Right lung (tissue), 5 donors: ENCODE data around the gene B3GLCT. TPM values are rescaled to one million over a fixed set of nuclear protein-coding genes. Genes with fewer than 3 reads are reported as not detected.
A peak's percentile ranks its signal among the peaks of the same experiment; 100 is the strongest.

Experiments used
- DNase-seq, 2 donors: peaks; one replicate each; pipeline ENCODE4 v3.0.0-alpha.2; 2013
- polyA plus RNA-seq, 5 donors: library from polyadenylated mRNA; unstranded; fragments of 120-200 nt; gene quantifications; one replicate each; pipeline versions ENCODE4 v1.2.1 to v1.2.3, GENCODE V29; 2013; ENCODE audit warnings: inconsistent platforms in 1 of 5, low replicate concordance in 1 of 5; ENCODE audit not compliant: insufficient read length in 5 of 5, insufficient read depth in 1 of 5

Gene B3GLCT
- polyA plus RNA-seq, 5 donors = 16.0 to 19.2 (median 17.7) TPM

DNA sequence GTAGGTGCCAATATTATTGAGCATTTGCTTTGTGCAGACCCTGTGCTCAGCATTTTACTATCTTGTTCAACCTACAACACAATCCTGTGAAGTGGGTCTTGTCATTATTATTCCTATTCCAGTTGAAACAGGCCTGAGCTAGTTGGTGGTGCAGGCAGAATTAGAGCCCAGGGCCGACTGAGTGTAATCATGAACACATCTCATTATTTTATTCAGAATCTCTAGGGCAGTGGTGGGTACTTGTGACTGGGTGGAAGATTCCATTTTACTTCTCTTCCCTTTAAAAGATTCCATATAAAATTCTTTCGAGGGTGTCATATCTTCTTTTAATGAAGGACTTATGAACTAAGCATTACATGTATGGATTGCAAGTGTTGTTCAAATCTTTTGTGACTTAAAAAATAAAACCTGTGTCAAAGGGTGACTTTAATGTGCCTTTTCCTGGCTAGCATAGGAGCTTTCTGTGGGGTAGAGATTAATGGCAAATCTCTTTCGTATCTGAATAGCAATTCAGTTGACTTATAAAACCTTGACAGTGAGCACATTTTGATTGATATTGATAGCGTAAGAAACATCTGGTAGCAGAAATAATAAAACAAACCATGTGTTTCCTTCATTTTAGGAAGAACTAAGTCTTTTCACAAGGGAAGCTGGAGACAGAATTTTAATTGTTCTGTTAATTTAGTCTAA lies 20.3 kb downstream of the B3GLCT start:
- DNase-seq = no peak

DNA sequence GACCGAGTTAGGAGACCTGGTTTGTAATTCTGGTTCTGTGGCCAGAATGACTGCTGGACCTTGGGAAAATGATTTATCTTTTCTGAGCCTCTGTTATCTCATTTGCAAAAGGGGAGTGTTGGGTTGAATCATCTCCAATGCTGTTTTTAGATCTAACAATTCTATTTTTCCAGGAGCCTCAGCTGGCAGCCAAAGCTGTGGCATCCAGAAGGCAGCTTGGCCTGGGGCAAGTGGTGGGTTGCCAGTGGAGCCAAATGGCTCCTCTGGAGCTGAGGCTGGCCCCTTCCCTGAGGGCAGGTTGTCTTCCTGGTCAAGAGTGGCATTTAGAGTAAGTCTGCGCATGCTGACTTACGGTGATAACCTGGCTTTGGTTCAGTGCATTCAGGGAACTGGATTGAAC lies 21.3 kb downstream of the B3GLCT start:
- no peak for DNase-seq

DNA sequence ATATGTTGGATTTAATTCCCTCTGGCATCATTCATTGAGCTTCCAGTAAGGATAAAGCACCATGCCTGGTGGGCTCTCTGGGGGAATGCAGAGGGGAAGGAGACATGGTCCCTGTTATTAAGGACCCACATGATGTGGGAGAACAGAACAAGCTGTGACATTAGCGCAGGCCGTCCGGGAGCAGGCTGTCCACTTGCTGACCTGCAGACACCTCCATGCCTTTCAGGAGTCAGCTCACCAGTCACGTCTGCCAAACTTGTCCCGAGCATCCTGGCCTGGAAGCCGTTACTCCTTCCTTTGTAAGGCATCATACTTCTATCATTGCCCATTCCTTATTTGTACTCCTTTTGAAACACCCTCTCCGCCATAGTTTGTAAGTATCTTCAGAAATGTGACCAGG lies 23.4 kb downstream of the B3GLCT start:
- DNase-seq = no peak

DNA sequence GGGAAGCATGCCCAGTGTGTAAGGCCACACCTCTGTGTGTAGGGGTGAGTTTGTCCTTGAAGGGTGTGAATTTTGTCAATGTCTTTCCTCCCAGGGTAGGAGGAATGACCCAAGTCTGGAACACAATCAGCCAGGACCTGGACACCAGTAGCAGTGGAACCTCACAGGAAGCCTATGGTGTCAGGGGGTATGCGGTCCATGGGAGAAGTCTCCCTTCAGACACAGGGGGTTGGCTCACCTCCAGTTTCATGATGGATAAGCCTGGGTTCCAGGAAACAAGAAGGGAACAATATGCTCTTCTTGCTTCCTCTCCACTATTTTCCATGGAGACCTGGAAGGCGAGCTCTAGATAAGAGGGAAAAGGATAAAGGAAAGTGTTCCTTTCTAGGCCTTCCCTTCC lies 23.9 kb downstream of the B3GLCT start:
- no peak for DNase-seq

DNA sequence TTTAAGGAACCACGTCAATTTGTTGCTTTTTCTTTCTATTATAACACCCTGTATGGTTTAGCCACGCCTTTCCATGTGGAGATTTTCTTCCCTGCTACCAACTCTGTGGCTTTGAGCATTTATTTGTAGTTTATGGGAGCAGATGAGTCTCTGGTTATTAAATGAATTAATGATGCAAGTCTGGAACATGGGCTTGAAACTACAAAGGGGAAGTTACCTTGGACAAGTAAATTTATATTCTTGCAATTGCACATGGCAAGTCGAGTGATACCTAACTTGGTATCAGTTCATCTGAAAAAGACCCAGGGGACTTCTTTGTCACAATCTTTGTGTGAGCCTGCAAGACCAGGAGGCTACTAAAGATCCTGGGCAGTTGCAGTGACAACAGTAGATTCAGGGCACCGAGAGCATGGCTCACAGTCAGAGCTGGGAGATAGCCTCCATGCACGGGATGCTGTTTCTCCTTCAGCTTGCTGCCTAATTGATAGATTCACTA lies 24.4 kb downstream of the B3GLCT start:
- DNase-seq = no peak

DNA sequence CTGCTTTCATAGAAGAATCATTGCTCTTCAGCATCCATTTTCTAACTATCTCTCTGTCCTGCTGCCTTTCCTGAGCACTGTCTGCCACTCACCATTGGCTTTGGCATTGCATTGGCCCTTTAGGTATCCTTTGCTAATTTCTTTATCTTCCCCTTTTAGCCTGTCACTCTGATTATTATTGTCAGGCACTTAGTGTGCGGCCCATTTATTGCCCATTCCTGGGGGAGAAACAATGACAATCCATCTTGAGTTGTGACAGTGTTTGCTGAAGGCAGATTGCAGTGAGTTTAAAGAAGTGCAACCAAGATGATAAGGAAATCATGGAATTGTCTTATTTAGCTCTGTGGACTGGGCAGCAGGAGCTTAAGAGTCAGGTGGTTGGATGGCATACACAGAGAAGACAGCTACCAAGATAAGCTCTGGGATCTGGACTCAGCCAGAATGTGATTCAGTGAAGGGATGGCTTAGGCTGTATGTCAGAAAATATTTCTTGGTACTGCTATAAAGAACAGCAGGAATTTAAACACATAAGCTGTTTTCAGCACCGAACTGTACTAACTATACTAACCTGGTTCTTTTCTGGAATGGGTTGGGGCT lies 25.3 kb downstream of the B3GLCT start:
- DNase-seq = no peak

DNA sequence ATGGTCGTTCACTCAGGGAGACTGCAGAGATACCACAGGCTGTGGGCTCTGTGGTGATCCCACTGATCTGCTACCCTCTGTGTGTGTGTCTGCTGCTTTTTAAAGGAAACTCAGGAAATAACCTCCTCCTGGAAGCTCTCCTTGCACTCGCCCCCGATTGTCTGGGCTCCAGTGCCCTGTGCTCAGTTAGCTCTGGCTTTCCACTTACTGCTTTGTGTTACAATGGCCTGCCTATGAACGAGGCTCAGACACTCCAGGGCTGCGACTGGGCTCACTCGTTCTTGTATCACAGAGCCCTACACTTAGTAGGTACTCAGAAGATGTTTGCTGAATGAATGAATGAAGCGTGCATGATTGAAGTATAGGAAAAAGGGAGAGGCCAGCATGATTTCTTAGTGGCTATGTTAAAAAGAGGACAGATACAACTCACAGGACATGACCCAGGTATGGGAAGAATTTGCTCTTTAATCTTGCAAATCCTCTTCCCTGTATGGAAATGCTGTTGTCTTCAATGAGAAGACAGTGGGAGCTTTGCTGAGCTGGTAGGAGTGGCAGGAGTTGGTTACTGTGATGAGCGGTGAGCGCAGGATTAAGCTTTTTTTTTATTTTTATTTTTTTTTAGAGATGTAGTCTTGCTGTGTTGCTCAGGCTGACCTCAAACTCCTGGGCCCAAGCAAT lies 26.4 kb downstream of the B3GLCT start:
- DNase-seq = no peak

DNA sequence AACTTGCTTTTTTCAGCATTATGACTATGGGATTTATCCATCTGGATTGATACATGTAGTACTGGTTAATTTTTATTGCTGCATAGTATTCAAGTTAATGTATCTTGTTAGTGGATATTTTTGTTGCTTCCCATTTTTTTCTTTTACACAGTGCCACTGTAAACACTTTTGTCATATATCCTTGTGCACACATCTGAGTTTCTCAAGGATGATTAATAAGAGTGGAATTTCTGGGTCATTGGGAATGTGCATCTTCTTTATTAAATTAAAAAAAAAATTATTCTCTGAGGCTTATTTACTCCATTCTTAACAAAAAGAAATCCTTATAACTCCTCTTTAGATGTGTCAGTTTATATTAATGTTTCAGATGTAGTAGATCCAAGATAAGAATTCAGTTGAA lies 27.3 kb downstream of the B3GLCT start:
- no peak for DNase-seq

- DNase-seq = no peak
Observed at GRCh38 chr13:31227870-31228269, 28.1 kb downstream of the B3GLCT start.

GRCh38 chr13:31234729-31235128 lies 35.0 kb downstream of the B3GLCT start:
- no peak for DNase-seq

- DNase-seq = peak; percentile 7 to 28
Observed at GRCh38 chr13:31236211-31236786, 36.5 kb downstream of the B3GLCT start.

DNA sequence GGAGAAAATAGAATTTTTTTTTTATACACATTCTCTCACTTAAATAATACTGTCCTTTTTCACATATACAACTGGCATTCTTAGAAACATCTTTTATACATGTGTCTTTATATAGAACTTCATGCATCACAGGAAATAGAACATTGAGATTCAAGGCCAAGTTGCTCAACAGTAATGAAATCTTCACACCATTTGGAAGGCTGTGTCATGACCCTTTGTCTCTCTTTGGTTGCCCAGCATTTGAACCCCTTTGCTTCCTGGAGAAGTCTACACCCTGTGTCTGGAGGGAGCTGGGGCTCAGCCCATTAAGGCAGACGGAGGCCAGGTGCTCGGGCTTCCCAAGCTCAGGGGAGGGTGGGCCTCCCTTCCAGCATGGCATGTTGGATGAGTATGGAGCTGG lies 41.1 kb downstream of the B3GLCT start:
- DNase-seq = no peak

- peak; percentile 8 to 18 for DNase-seq
Observed at GRCh38 chr13:31242367-31242766, 42.6 kb downstream of the B3GLCT start.

- DNase-seq = no peak
Observed at GRCh38 chr13:31242916-31243315, 43.1 kb downstream of the B3GLCT start.

DNA sequence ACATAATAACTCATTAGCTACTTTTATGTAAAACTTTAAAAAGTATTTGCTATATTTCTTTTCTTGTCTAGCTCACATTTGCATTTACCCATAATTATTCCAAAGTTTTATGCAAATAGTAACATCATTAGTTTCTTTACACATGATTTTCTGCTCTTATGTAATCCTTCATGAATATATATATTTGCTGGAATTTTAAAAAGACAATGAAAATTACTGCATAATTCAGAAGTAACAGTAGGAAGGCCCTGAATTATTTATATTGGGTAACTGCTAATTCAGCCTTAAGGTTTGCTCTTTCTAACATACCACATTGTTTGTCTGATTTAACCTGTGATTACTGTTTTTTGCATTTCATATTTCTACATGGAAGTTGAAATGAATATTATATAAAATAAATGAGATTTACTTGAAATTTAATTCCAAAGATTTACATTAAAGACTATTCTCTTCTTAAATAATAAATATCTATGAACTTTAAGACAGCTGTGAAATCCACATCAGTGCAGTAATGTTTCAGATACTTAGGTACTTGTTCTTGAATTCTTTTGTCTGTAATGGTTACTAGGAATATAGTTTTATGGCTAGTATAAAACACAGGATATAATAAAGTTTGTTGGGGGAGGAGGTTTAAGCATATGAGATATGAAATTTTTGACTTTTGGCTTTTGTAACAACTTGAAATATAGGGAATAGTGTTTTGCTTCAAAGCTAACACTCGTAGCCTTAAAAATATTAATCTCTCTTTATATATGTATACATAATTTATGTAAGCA lies 46.0 kb downstream of the B3GLCT start:
- DNase-seq = no peak

- no peak for DNase-seq
Observed at GRCh38 chr13:31246918-31247317, 47.1 kb downstream of the B3GLCT start.

DNA sequence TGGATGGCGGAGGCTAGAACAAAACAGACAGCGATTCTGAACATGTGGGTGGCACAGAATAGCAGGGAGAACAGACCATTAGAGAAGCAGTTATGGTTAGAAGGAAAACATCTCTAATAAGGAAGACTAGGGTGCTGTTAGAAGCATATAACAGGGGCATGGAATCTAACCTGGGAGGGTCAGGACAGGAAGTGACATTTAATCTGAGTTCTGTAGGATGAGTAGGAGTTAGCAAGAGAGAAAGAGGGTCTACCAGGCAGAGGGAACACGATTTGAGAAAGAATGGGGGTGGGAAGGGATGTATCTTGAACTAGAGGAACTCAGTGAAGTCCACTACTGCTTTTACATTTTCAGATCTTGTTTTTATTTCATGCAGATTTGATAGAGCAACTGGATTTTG lies 48.6 kb downstream of the B3GLCT start:
- DNase-seq = no peak

DNA sequence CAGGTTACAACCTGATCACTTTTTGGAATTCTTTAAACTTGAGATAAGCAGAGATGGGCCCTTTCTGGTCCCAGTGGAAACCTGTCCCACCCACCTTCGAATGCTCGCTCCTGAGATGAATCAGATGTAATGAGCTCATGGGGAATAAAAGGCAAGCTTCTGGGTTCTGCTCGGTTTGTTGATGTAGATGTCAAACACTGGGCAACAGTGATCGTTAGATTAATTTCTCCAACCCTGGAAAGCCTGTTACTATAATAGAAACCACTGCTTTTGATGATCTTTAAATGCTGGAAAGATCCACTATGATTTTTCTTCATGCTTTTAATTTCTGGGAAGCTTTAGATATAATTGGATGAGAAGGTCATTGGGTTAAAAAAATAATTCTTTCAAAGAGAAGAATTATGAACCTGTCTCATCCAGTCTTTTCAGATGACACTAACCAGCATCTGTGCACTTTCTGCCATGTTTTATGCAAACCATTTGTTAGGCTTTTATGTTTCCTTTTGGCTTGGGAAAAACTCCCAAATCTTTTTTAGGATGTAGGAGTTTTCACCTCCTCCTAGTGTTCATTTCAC lies 49.3 kb downstream of the B3GLCT start:
- DNase-seq = no peak

DNA sequence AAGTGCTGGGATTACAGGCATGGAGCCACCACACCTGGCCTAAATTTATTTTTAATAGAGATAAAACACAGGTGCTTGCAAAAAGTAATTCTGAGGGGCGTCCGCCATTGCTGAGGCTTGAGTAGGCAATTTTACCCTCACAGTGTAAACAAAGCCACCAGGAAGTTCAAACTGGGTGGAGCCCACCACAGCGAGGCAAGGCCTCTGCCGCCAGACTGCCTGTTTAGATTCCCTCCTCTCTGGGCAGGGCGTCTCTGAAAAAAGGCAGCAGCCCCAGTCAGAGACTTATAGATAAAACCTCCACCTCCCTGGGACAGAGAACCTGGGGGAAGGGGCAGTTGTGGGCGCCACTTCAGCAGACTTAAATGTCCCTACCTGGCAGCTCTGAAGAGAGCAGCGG lies 50.7 kb downstream of the B3GLCT start:
- DNase-seq = no peak

- no peak for DNase-seq
Observed at GRCh38 chr13:31261241-31261640, 61.5 kb downstream of the B3GLCT start.

DNA sequence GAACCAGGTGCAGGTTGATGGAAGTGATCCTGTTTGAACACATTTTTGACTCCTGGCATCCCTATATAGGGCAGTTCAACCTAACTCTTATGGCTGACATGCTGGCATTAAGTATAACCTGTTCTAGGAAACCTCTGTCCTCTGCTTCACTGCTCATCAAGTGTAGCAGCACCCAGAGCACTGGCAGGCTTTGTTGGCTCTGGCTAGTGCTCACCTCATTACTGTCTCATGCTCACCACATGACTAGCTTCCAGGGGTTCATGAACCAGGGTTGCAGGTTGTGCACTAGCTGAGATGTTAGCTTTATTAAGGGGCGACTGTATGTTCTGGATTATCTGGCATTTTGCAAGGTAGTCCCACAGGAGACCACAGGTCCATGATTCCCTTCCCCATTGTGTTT lies 63.6 kb downstream of the B3GLCT start:
- DNase-seq = no peak

DNA sequence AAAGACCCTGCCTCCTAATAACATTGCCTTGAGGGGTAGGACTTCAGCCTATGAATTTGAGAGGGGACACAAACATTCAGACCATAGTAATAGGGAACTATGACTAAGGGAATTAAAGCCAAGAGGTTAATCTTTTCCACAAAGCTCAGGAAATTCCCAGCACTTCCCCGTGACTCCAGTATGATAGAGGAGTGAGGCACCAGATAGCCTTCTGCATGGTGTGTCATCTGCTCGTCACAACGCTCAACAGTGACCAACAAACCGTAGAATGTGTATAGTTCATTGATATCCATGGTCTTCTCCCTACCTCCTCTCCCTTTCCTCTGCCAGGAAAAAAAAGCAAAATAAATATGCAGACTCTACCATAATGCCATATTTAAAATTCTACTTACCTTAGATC lies 64.4 kb downstream of the B3GLCT start:
- no peak for DNase-seq
